Measurements from ENCODE around the gene FCRL6. TPM values are rescaled to one million over a fixed set of nuclear protein-coding genes. Genes with fewer than 3 reads are reported as not detected.

Gene FCRL6
- total and polyA plus RNA-seq, 2 of the 13 experiments (the other 11 are each of a cell fraction or from before 2014, with no cell fraction given): not detected

GRCh38 chr1:159783724-159784123 lies 18.4 kb upstream of the FCRL6 start (continued):
- no peak for TF ChIP-seq ZBTB46 (CRISPR knock-in tag; IDR thresholded peaks at IDR 0.05; ENCODE audit: borderline replicate concordance)
- TF ChIP-seq SIX1 (CRISPR knock-in tag; IDR thresholded peaks at IDR 0.05; ENCODE audit: borderline replicate concordance): no peak
- TF ChIP-seq ZNF788 (CRISPR knock-in tag; IDR thresholded peaks at IDR 0.05; ENCODE audit: borderline replicate concordance): no peak

GRCh38 chr1:159786465-159786864 lies 15.7 kb upstream of the FCRL6 start:
- no peaks in the 10 kb centered on the region for H3K79me2 ChIP-seq (ENCODE audit: insufficient read depth, low read length)
- H3K4me3 ChIP-seq (replicated peaks in 1 of 3; ENCODE audit: insufficient read depth in 1 of 3, low read depth in 2 of 3, low read length in 3 of 3): no peak overlapping the region
- H3K36me3 ChIP-seq (replicated peaks in 1 of 2; ENCODE audit: control insufficient read depth in 1 of 2, insufficient read depth in 2 of 2, low read length in 2 of 2): no peaks in the 10 kb centered on the region
- CTCF ChIA-PET (ENCODE audit: low intra/inter-chr PET ratio, low total read pairs): no interaction called here
- H3K4me1 ChIP-seq (ENCODE audit: insufficient read depth, low read length): no peaks in the 10 kb centered on the region
- H4K20me1 ChIP-seq (ENCODE audit: insufficient read depth, low read length): no peaks in the 10 kb centered on the region
- no TSS peak for BruUV-seq (replicated peaks)
- in situ Hi-C loops (cut with HindIII; ENCODE audit: extremely low pct_ligation_motif_present, low pct_unique_long_range_greater_than_20kb): no loop called here
- no peaks in the 10 kb centered on the region for H3K9me3 ChIP-seq (ENCODE audit: low read length)
- no peak overlapping the region for H3K9ac ChIP-seq (ENCODE audit: insufficient read depth, low read depth, low read length)
- POLR2A ChIA-PET: no interaction called here
- H3K27me3 ChIP-seq (ENCODE audit: control insufficient read depth in 1 of 2, insufficient read depth in 2 of 2, low read length in 2 of 2): no peaks in the 10 kb centered on the region
- WGBS (ENCODE audit: low lambda C conversion rate): 4% methylated on average over 3 of the region's 3 CpGs
- FAIRE-seq: no peak
- no peak for ATAC-seq
- no peak overlapping the region for H3K27ac ChIP-seq (ENCODE audit: extremely low read length, insufficient read depth, low read length)
- no peak overlapping the region for H2AFZ ChIP-seq (ENCODE audit: low read length)
- H3K4me2 ChIP-seq (ENCODE audit: low read depth, low read length): no peak overlapping the region
- intact Hi-C loops (cut with micrococcal nuclease; ENCODE audit: unreplicated experiment): no loop called here
- no peak for DNase-seq (ENCODE audit: low spot score)
- TF ChIP-seq ERF (CRISPR knock-in tag; IDR thresholded peaks at IDR 0.05): no peak
- no peak for TF ChIP-seq RERE (CRISPR knock-in tag; IDR thresholded peaks at IDR 0.05; ENCODE audit: low read depth)
- no peak for TF ChIP-seq NBN (conservative IDR thresholded peaks at IDR 0.05)
- TF ChIP-seq THRA (CRISPR knock-in tag; IDR thresholded peaks at IDR 0.05; ENCODE audit: borderline replicate concordance): no peak
- no peak for TF ChIP-seq BORCS8-MEF2B (CRISPR knock-in tag; IDR thresholded peaks at IDR 0.05)
- no peak for TF ChIP-seq ZFP62 (CRISPR knock-in tag; IDR thresholded peaks at IDR 0.05)
- TF ChIP-seq ZNF510 (CRISPR knock-in tag; IDR thresholded peaks at IDR 0.05; ENCODE audit: low read depth): no peak
- no peak for TF ChIP-seq PTBP1 (IDR thresholded peaks at IDR 0.05; ENCODE audit: low read depth, low read length, poor library complexity, severe bottlenecking)

Data from HepG2 (cell line).